HG03095 (cell line): ENCODE measurements around the gene GRPEL1.
"Not testable (repeated sequence)": the region's sequence is repeated elsewhere in the genome, so short reads cannot be mapped to it uniquely, and the experiment has no call there.

Source experiments
- ATAC-seq: cut with Tn5 transposase; IDR thresholded peaks from one replicate; pipeline ENCODE4 v1.9.1; 2021; ENCODE audit warnings: moderate library complexity; ENCODE audit not compliant: unreplicated experiment

The GRPEL1 gene

DNA sequence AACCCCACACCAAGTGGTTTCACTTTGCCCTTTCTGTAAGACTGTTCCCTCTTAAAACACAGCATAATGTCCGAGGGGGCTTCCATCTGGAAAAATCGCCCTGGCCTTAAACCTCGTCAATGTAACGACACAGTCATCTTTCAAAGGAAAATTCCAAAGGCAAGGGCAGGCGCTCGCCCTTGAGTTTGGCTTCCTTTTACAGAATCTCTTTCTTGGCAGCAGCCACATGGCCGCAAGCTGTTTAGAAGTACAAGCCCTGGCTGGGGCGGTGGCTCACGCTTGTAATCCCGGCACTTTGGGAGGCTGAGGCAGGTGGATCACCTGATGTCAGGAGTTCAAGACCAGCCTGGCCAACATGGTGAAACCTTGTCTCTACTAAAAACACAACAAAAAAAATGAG lies 27.1 kb upstream of the GRPEL1 start:
- ATAC-seq: no peak

DNA sequence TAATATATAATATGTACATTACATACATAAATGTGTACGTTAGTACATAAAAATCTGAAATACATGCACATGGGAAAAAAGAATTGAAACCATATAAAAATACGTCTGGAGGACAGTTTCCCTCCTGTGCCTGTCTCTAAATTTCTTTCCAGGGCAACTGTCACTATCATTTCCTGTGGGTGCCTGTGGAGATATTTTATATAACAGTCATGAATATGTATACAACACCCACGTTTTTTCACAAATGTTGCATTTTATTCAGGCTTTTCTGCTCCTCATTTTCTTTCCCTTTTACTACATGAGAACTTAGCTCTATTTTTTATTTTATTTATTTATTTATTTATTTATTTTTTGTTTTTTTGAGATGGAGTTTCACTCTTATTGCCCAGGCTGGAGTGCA lies 24.2 kb upstream of the GRPEL1 start:
- ATAC-seq: no peak

DNA sequence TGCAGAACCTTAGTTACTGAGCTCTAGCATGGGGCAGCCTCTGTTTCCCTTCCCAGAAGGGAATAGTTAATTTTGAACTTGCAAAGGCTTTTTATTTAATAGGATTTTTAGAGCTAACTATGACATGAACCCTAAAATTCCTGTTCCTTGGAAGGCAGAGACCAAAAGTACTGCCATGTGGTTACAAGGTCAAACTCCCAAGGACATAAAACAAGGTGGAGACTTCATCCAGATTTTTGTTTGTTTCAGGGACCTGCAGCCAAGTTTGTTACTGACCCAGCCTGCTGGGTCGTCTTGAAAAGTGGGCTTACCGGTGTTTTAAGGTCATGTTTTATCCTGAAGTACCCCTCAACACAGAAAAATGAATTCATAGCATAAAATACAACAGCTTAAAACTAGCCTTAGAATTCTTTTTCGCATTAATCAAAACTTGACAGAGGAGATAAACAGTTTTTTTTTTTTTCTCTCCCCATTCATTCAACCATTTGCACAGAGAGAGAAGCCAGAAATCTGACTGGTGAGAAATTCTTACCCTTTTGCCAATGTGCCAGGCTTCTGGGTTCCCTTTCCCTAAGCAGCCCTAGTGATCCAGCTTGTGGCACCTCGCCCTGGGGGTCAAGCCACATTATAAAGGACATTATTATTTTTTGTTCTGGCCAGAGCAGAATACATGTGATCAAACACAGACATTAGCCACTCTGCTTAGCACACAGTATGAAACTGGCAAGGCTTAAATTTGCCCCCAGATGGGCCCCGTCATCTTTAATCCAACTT lies 21.5 kb upstream of the GRPEL1 start:
- ATAC-seq: no peak

DNA sequence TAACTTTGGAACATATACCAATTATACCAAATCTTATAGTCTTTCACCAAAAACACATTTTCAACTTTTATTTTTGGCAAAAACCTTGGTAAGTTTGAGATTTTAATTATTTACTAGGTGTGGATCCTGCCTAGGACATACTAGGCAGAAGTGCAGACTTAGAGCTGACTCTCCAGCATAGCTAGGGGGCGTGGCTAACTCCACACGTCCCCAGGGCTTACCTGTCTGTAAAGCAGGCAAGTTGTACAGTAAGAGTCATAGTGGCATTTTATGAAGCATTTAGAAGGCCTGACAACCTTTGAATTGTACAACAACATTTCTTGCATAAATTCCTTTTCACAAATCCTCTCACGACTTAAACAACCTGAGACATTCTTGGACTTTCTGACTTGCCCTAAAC lies 19.2 kb upstream of the GRPEL1 start:
- ATAC-seq: no peak

DNA sequence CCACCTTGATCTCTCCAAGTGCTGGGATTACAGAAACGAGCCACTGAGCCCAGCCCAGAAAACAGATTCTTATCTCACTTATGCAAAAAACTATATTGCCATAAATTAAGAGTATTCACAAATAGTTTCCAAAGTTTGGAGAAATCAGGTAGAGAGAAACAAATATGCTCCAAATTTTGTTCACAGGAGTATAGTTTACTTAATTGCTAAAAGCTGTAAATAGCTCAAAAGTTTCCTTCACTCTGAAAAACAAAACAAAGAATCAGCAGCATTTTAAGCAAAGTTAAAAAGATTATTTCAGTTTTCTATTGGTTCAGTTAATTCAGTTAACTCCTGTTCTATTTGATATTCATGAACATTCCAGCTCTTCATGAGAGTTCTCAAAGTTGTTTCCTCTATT lies 18.5 kb upstream of the GRPEL1 start:
- no peak for ATAC-seq

DNA sequence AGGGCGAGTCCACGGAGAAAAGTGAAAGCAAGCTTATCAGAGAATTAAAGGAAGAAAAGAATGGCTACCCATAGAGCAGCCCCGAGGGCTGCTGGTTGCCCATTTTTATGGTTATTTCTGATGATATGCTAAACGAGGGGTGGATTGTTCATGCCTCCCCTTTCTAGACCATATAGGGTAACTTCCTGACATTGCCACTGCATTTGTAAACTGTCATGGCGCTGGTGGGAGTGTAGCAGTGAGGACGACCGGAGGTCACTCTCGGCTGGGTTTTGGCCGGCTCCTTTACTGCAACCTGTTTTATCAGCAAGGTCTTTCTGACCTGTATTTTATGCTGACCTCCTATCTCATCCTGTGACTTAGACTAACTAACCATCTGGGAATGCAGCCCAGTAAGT lies 16.7 kb upstream of the GRPEL1 start:
- ATAC-seq: not testable (repeated sequence)

DNA sequence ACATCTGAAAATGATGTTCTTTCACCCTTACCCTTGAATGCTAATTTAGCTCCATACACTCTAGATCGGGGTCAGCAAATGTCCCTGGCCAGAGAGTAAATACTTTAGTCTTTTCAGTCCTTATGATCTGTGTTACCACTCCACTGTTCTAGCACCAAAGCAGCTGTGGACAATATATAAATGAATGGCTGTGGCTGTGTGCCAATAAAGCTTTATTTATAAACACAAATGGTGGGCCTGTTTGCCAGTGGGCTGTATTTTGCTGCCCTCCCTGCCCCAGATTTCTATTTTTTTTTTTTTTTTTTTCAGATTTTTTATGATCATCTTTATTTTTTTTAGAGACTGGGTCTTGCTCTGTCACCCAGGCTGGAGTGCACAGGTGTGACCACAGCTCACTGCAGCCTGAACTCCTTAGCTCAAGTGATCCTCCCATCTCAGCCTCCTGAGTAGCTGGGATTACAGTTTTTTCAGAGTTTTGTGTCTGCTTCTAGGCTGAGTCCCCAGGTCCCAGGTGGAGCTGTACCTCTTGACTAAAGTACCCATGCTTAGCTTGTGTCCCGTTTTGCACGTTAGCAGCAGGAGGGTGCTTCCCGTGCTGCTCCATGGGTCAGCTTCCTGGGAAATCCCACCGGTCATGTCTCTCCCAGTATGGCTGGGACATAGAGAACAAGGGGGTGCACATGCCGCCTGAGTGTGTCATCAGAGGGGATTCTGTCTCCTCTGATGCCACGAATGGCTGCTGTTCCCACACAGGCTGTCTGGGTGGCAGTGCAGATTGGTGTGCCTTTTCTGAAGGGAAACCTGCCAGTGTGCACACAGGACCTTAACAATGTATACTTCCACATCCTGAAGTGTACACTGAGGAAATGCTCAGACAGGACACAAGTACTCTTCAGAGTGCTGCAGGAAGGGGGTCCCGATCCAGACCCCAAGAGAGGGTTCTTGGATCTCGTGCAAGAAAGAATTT lies 16.0 kb upstream of the GRPEL1 start:
- ATAC-seq: no peak

DNA sequence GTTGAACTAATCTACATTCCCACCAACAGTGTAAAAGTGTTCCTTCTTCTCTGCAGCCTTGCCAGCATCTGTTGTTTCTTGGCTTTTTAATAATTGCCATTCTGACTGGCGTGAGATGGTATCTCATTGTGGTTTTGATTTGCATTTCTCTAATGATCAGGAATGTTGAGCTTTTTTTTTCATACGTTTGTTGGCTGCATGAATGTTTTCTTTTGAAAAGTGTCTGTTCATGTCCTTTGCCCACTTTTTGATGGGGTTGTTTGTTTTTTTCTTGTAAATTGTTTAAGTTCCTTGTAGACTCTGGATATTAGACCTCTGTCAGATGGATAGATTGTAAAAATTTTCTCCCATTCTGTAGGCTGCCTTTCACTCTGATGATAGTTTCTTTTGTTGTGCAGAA lies 12.0 kb upstream of the GRPEL1 start:
- ATAC-seq: not testable (repeated sequence)

DNA sequence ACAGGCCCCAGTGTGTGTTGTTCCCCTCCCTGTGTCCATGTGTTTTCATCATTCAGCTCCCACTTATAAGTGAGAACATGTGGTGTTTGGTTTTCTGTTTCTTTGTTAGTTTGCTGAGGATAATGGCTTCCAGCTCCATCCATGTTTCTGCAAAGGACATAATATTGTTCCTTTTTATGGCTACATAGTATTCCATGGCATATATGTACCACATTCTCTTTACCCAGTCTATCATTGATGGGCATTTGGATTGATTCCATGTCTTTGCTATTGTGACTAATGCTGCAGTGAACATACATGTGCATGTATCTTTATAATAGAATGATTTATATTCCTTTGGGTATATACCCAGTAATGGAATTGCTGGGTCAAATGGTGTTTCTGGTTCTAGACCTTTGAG lies 11.6 kb upstream of the GRPEL1 start:
- not testable (repeated sequence) for ATAC-seq

DNA sequence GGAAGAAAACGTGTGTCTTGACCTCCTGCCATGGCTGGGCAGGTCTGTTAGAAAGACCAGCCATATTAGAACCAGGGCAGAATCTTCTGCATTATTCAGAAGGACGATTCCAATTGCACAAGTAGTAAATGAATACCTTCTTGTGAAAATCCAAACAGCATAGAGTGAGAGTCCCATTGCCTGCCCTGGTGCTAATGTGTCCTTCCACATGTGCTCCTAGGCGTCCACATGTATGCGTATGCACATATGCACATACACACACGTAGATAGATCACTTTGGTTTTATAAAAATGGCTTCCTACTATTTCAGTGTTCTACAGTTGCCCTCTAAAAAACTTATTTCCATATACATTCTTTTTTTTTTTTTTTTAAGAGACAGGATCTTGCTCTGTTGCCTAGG lies 10.2 kb upstream of the GRPEL1 start:
- ATAC-seq: no peak

DNA sequence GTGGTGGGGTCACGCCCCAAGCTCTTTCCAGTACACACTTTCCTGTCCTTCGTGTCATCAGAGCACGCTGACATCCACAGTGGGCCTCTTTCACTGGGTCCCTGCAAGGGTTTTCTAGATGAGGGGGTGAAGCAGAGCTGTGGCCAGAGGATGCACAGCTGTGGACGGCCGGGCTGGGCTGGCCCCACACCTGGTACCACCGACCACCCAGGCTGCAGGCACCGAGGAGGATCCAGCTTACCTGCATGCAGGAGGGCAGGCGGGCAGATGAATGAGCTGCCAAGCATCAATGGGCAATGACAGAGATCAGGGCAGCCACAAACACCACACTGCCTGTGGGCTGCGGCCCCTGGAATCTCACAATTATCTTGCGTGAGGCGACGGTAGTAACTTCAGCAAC lies 9.5 kb upstream of the GRPEL1 start:
- no peak for ATAC-seq

DNA sequence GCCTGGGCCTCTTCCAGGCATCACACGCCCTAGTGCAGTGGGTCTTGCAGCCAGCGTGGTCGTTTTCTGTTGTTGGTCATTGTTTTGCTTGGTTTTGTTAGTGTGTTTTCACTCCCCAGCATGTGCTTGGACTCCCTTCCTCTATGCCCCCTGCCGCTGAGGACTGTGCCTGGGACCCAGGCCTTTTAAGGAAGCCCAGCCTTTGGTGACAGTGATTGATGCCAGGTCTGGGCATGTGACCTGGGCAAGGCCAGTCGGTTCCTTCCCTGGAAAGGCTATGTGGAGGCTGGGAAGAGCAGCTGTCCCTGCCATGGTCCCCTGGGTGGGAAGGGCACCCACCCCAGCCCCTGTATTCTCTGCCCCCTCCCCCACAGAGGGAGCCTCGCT lies 8.8 kb upstream of the GRPEL1 start:
- no peak for ATAC-seq

DNA sequence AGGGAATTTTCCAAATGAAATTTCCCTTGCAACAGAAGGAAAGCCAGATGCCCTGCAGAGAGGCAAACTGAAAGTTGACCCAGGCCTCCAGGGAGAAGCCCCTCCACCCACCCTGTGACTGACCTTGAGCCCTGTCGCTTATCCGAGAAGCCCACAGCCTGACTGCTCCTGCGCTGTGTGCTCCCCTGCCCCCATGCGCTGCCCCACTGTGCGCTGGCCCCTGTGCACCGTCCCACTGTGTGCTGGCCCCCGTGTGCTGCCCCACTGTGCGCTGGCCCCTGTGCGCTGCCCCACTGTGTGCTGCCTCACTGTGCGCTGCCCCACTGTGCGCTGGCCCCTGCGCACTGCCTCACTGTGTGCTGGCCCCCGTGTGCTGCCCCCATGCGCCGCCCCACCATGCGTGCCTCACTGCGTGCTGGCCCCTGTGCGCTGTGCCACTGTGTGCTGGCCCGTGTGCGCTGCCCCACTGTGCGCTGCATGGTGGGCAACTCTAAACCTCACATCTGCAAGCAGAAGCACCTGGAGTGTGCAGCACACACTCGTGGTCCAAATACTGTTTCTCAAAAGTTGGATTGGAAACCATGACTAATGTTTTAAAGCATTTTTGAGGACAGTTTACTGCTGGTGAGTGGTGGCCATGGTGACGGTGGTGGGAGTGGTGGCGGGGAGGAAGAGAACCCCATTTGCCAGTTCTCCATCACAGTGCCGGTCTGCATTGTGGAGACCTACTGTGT lies 8.3 kb upstream of the GRPEL1 start:
- no peak for ATAC-seq

DNA sequence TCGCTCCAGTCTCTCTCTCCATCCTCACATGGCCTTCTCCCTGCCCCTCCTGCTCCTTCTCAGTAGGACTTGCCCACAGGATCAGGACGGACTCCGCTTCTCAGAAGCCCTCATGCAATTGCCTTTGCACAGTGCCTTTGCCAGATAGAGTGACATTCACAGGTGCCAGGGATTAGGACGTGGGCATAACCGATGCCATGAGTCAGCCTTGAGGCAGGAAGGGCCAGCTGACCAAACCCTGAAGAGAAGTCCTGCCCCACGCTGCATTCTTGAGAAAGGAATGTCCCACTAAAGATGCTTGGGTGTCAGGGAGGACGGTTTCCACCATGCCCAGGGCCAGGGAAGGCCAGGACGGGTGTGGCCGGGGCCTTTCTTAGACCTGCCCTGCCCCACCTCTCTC lies 6.6 kb upstream of the GRPEL1 start:
- no peak for ATAC-seq

DNA sequence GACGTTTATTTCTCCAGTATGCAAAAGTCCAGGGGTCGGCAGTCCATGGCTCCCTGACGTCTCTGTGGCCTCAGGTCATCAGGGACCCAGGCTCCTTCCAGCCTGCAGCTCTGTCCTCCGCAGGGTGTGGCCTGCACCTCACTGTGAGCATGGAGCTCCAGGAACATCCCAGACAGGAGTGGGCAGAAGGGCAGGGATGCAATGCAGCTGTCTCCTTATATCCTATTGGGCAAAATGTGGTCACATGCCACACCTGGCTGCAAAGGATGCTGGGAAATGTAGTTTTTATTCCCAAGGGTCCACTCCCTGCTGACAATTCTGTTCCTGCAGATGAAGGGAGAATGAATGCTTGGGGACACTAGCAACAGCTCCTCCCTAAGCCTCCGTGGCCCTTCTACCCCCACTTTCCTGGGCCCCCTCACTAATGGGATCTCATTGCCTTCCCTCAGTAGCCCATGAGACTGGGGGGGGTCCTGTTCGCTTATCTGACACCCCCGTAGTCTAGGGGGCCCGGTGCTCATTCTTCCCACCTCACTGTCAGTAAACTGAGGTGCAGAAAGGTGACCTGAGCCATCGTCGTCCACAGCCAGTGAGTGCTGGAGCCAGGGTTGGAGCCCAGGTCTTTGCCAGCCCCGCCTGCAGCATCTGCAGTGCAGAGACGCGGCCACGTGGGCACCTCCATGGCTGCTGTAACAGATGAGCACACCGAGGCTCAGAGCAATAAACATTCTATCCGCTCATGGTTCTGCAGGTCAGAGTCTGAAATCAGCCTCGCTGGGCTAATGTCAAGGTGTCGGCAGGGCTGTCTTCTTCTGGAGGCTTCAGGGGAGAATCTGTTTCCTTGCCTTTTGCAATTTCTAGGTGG lies 5.9 kb upstream of the GRPEL1 start:
- no peak for ATAC-seq

DNA sequence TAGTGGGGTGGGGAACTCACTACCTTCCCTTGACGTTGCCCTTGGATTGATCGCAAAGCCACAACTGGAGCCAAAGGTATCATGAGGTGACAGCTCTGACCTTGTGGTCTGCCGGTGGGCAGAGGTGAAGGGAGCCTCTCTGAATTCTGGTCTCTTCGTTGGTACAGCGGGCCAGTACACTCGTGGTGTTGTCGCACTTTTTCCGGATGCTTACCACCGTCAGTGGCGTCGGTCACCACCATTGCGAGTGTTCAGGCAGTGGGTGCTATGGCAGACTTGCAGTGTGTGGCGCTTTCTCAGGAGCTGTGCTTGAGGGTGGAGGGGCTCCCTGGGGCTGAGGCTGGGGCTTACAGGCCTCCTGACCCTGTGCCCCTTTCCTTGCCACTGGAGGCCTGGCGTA lies 5.2 kb upstream of the GRPEL1 start:
- no peak for ATAC-seq

DNA sequence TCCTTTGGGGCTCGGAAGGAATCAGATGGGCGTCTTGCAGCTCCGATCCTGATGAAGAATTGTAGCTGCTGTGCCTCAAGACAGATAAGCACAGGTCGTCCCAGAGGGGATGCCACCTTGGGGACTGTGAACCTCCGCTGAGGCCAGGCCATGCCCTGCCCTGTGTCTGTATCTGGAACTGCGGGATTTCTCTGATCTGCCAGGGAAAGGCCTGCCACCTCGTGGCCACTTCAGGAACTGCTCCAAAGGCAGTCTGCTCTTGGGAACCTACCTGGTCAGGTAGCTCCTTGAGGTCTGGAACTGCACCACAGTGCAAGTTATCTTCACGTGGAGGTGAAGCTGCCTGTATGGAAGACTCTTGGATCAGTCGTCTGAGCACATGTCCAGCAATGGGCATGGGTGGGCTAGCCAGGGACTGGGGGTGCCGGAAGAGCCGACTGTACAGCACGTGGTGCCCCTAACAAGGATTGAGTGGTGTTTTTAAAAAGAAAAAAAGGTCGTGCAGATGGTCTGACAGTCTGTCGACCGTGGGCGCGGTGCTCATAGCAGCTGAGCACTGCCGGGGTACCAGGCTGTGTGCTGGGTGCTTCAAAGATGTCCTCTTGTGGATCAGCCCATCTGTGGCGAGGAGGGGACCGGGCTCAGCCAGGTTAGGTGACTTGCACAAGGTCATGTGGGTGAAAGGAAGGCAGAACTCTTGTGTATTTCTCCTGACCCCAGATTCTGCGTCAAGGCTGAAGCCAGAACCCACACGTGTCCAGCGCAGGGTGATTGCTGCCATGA lies 3.1 kb upstream of the GRPEL1 start:
- peak; percentile 31 for ATAC-seq

DNA sequence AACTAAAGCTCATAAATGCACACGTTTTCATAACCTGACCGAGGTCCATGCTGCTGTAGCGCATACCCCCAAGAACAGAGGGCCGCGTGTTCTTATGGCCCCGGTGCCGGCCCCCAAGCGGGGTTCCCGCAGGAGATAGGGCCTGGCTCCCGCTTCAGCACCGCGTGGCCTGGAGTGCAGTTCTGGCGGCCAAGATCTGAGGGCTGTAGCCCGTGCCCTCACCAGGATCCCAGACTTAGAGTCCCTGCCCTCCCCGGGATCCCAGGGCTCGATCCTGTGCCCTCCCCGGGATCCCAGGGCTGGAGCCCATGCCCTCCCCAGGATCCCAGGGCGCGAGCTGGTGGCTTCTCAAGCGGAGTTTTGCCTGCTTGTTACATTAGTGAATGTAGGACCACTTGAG lies 1.0 kb upstream of the GRPEL1 start:
- no peak for ATAC-seq

DNA sequence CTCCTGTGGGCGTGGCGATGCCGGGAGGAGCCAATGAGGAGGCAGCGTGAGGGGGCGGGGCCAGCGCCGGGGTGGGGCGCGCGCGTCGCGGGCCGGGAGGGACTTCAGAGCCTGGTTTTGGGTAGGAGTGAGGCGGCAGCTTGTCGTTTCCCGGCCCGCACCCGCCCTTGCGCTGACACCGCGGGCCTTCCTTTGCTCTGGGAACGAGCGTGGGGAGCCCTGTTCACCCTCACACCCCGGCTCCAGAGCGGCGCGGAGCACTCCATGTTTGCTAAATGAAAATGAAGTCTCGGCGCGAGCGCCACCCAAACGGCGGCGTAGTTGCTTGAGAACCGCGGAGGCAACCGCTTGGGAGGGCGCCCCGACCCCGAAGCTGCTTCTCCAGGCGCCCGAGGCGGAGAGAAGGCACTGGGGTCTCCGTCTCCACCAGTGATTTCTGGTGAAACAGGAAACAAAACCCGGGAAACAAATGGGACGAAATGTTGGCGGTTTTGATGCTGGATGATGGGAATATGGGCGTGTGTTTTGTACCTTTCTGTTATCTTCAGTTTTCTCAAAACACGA lies 497 bp upstream of the GRPEL1 start:
- ATAC-seq: peak; percentile 13

DNA sequence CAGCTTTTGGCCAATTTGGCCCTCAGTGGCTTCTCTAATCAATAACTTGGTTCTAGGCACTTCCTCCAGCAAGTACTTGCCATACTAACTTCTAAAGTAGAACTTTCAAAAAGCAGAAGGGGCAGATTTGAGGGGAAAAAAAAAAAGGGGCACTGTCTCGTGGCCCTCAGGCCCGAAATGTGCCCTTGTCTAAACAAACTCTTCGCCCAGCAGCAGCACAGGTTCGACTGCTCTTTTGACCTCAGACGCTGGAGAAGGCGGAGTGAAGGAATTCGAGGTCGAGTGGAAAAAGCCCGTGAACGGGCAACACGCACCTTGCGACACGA lies 775 bp downstream of the GRPEL1 start:
- no peak for ATAC-seq
